Testis (tissue), 2 donors: Measurements from ENCODE around the gene TM9SF3.

Experiments used
- CTCF ChIP-seq, 3 experiments: fragments of 450-650 bp in 2 of 3; fragments of 200-600 bp in 1 of 3; sonication (generic) in 1 of 3; IDR thresholded peaks; one replicate each; pipeline ENCODE4 v1.5.1; 2016 to 2019; ENCODE audit warnings: antibody characterized with exemption in 3 of 3, mild to moderate bottlenecking in 2 of 3, moderate library complexity in 1 of 3
- POLR2A ChIP-seq: fragments of 450-650 bp; IDR thresholded peaks from one replicate; pipeline ENCODE4 v1.6.1; 2017; ENCODE audit warnings: antibody characterized with exemption, mild to moderate bottlenecking, moderate library complexity

DNA sequence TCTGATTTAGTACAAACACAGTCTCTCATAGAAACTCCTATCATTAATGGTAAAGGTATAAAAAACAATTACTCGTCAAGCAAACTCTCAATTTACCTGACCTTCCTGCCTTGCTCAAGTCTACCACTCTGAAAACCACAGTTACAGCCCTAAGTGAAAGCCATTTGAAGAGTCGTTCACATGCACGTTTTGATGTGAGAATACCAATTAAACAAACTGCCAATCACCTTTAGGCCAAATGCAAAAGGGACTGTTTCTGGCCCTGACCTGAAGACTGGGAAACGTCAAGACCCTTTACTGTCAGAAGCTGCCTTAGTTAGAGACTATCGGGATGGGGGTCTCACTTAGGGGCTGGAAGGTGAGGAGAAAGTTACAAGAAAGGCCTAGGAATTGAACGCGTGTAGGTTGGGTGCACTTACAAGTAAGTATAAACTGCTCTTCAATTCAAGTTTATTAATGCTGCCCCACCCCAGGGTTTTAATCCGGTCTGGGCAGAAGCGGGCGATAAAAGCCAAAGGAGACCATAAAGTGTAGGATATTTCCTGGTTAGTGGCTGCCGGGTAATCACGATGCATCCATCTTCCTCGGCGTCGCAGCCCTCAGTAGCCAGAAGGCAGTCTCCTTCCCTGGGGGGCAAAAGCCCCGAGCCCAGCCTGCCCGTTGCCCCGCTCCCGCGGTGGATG is 935 bp downstream of the TM9SF3 start:
- TF ChIP-seq CTCF (IDR thresholded peaks at IDR 0.05) (no peak), POLR2A (no peak)
